Naive B cell (primary cell): ENCODE data around the gene CIDEB. TPM values are rescaled to one million over a fixed set of nuclear protein-coding genes. Genes with fewer than 3 reads are reported as not detected.
A peak's percentile ranks its signal among the peaks of the same experiment; 100 is the strongest.
"Not testable (repeated sequence)": the region's sequence is repeated elsewhere in the genome, so short reads cannot be mapped to it uniquely, and the experiment has no call there.

Experiments used
- ATAC-seq, 2 donors: fragments of 150-1000 bp; cut with Tn5 transposase; 2 replicates each; pipeline ENCODE4 v1.10.0; 2021; ENCODE audit warnings: low read depth in 2 of 2, mild to moderate bottlenecking in 2 of 2, moderate library complexity in 2 of 2
- DNase-seq: peaks from one replicate; pipeline ENCODE4 v3.0.0; 2022
- H3K27ac Mint-ChIP-seq, 6 donors: one replicate each; pipeline ENCODE4 v1.8.0; 2020 to 2022; ENCODE audit warnings: mild to moderate bottlenecking in 6 of 6, mixed read lengths in 6 of 6, moderate library complexity in 5 of 6, inconsistent platforms in 2 of 6
- H3K27me3 Mint-ChIP-seq, 3 donors: one replicate each; pipeline ENCODE4 v1.8.0; 2021 to 2022; ENCODE audit warnings: mixed read lengths in 3 of 3, mild to moderate bottlenecking in 1 of 3
- H3K36me3 Mint-ChIP-seq, 2 donors: one replicate each; pipeline ENCODE4 v1.8.0; 2020 to 2022; ENCODE audit warnings: mixed read lengths in 2 of 2, inconsistent platforms in 1 of 2, mild to moderate bottlenecking in 1 of 2
- H3K4me1 Mint-ChIP-seq, 3 donors: one replicate each; pipeline ENCODE4 v1.8.0; 2020 to 2022; ENCODE audit warnings: mixed read lengths in 3 of 3, inconsistent platforms in 1 of 3, mild to moderate bottlenecking in 1 of 3, moderate library complexity in 1 of 3
- H3K4me3 Mint-ChIP-seq, 8 donors: one replicate each; pipeline ENCODE4 v1.8.0; 2020 to 2022; ENCODE audit warnings: mild to moderate bottlenecking in 8 of 8, mixed read lengths in 8 of 8, moderate library complexity in 8 of 8, inconsistent platforms in 2 of 8
- H3K9me3 Mint-ChIP-seq, 7 donors: one replicate each; pipeline ENCODE4 v1.8.0; 2020 to 2022; ENCODE audit warnings: mixed read lengths in 7 of 7, mild to moderate bottlenecking in 5 of 7, inconsistent platforms in 2 of 7, moderate library complexity in 1 of 7
- polyA plus RNA-seq, 6 donors: library from polyadenylated mRNA; unstranded; fragments of 300-500 nt; fragmentation: Illumina TruSeq; gene quantifications; one replicate each; pipeline ENCODE4 v1.2.3, GENCODE V29; 2021; ENCODE audit warnings: low read depth in 6 of 6

Gene CIDEB
- polyA plus RNA-seq, 6 donors from 2014 or later, result 4.9 to 10.4 (median 8.1) TPM

- Mint-ChIP-seq H3K4me3 (peak overlapping the region in 1 of 8 donors; percentile 33), H3K9me3 (no peaks in the 10 kb centered on the region), H3K4me1 (peaks cover 17 to 39% (median 19%) of the 10 kb centered on the region in 3 donors), H3K27me3 (peaks cover 10 to 24% (median 13%) of the 10 kb centered on the region in 3 donors), H3K27ac (peak overlapping the region in 1 of 6 donors; percentile 15), H3K36me3 (no peaks in the 10 kb centered on the region)
- ATAC-seq (no peak), DNase-seq (no peak)
Observed at GRCh38 chr14:24329073-24329663, 21.4 kb upstream of the CIDEB start.

GRCh38 chr14:24327914-24328313 lies 20.1 kb upstream of the CIDEB start:
- not testable (repeated sequence) for H3K36me3 Mint-ChIP-seq, H3K27ac Mint-ChIP-seq, H3K4me3 Mint-ChIP-seq, DNase-seq, H3K9me3 Mint-ChIP-seq, ATAC-seq
- Mint-ChIP-seq H3K27me3 (peaks cover 6 to 27% (median 16%) of the 10 kb centered on the region in 3 donors), H3K4me1 (peaks cover 16 to 27% (median 16%) of the 10 kb centered on the region in 3 donors)

GRCh38 chr14:24327303-24327702 lies 19.5 kb upstream of the CIDEB start:
- Mint-ChIP-seq H3K36me3 (no peaks in the 10 kb centered on the region), H3K27ac (peak overlapping the region in 4 of 6 donors; percentile 34 to 90 (median 54)), H3K9me3 (no peaks in the 10 kb centered on the region), H3K4me1 (peaks cover 11 to 23% (median 14%) of the 10 kb centered on the region in 3 donors), H3K27me3 (peaks cover 4 to 21% (median 18%) of the 10 kb centered on the region in 3 donors), H3K4me3 (peak overlapping the region in 2 of 8 donors; percentile 16 to 50)
- DNase-seq (no peak), ATAC-seq (no peak)

- H3K36me3 Mint-ChIP-seq, result no peaks in the 10 kb centered on the region
- no peak overlapping the region for H3K4me3 Mint-ChIP-seq
- peaks cover 0 to 21% (median 17%) of the 10 kb centered on the region in 3 donors for H3K27me3 Mint-ChIP-seq
- ATAC-seq, result no peak
- H3K9me3 Mint-ChIP-seq, result no peaks in the 10 kb centered on the region
- no peak overlapping the region for H3K27ac Mint-ChIP-seq
- H3K4me1 Mint-ChIP-seq, result peaks cover 6 to 14% (median 6%) of the 10 kb centered on the region in 3 donors
- no peak for DNase-seq
Observed at GRCh38 chr14:24325963-24326362, 18.2 kb upstream of the CIDEB start.

- no peak for DNase-seq
- no peaks in the 10 kb centered on the region for H3K9me3 Mint-ChIP-seq
- H3K4me1 Mint-ChIP-seq, result peaks cover 6 to 14% (median 6%) of the 10 kb centered on the region in 3 donors
- peak overlapping the region in 1 of 6 donors; percentile 62 for H3K27ac Mint-ChIP-seq
- peak overlapping the region in 1 of 8 donors; percentile 3 for H3K4me3 Mint-ChIP-seq
- H3K36me3 Mint-ChIP-seq, result no peaks in the 10 kb centered on the region
- peaks cover 4 to 21% (median 21%) of the 10 kb centered on the region in 3 donors for H3K27me3 Mint-ChIP-seq
- ATAC-seq, result no peak
Observed at GRCh38 chr14:24325041-24325530, 17.3 kb upstream of the CIDEB start.

GRCh38 chr14:24324024-24324423 lies 16.2 kb upstream of the CIDEB start:
- H3K27ac Mint-ChIP-seq, result no peak overlapping the region
- no peaks in the 10 kb centered on the region for H3K9me3 Mint-ChIP-seq
- no peak for DNase-seq
- H3K4me1 Mint-ChIP-seq, result peaks cover 6 to 14% (median 10%) of the 10 kb centered on the region in 3 donors
- H3K27me3 Mint-ChIP-seq, result peaks cover 4 to 32% (median 31%) of the 10 kb centered on the region in 3 donors
- peaks cover 0 to 6% of the 10 kb centered on the region in 2 donors for H3K36me3 Mint-ChIP-seq
- H3K4me3 Mint-ChIP-seq, result no peak overlapping the region
- ATAC-seq, result no peak

GRCh38 chr14:24323341-24323740 lies 15.6 kb upstream of the CIDEB start:
- no peak overlapping the region for H3K27ac Mint-ChIP-seq
- H3K27me3 Mint-ChIP-seq, result peaks cover 4 to 38% (median 38%) of the 10 kb centered on the region in 3 donors
- H3K36me3 Mint-ChIP-seq, result peaks cover 0 to 7% of the 10 kb centered on the region in 2 donors
- no peak overlapping the region for H3K4me3 Mint-ChIP-seq
- ATAC-seq, result no peak
- peaks cover 6 to 12% (median 10%) of the 10 kb centered on the region in 3 donors for H3K4me1 Mint-ChIP-seq
- no peaks in the 10 kb centered on the region for H3K9me3 Mint-ChIP-seq
- DNase-seq, result no peak

- Mint-ChIP-seq H3K36me3 (peaks cover 0 to 7% of the 10 kb centered on the region in 2 donors), H3K27ac (no peak overlapping the region), H3K4me1 (peaks cover 6 to 9% (median 9%) of the 10 kb centered on the region in 3 donors), H3K27me3 (peaks cover 6 to 40% (median 38%) of the 10 kb centered on the region in 3 donors), H3K9me3 (no peaks in the 10 kb centered on the region), H3K4me3 (peak overlapping the region in 1 of 8 donors; percentile 47)
- ATAC-seq (no peak), DNase-seq (no peak)
Observed at GRCh38 chr14:24322672-24323071, 14.9 kb upstream of the CIDEB start.

- Mint-ChIP-seq H3K36me3 (peaks cover 4 to 7% of the 10 kb centered on the region in 2 donors), H3K4me3 (no peak overlapping the region), H3K4me1 (peaks cover 0 to 4% (median 0%) of the 10 kb centered on the region in 3 donors), H3K9me3 (no peaks in the 10 kb centered on the region), H3K27ac (no peak overlapping the region), H3K27me3 (peaks cover 9 to 40% (median 34%) of the 10 kb centered on the region in 3 donors)
- DNase-seq (no peak), ATAC-seq (no peak)
Observed at GRCh38 chr14:24321212-24321975, 13.6 kb upstream of the CIDEB start.

- Mint-ChIP-seq H3K27ac (no peak overlapping the region), H3K27me3 (peaks cover 9 to 28% (median 26%) of the 10 kb centered on the region in 3 donors), H3K9me3 (no peaks in the 10 kb centered on the region), H3K4me3 (no peak overlapping the region), H3K36me3 (peaks cover 4 to 7% of the 10 kb centered on the region in 2 donors), H3K4me1 (peaks cover 23 to 25% (median 24%) of the 10 kb centered on the region in 3 donors)
- DNase-seq, result no peak
- no peak for ATAC-seq
Observed at GRCh38 chr14:24317141-24317928, 9.6 kb upstream of the CIDEB start.

- H3K4me3 Mint-ChIP-seq, result no peak overlapping the region
- no peak overlapping the region for H3K27ac Mint-ChIP-seq
- DNase-seq, result no peak
- peaks cover 4 to 7% of the 10 kb centered on the region in 2 donors for H3K36me3 Mint-ChIP-seq
- H3K4me1 Mint-ChIP-seq, result peaks cover 31 to 32% (median 31%) of the 10 kb centered on the region in 3 donors
- H3K27me3 Mint-ChIP-seq, result peaks cover 9 to 24% (median 23%) of the 10 kb centered on the region in 3 donors
- no peaks in the 10 kb centered on the region for H3K9me3 Mint-ChIP-seq
- ATAC-seq, result no peak
Observed at GRCh38 chr14:24316597-24316950, 8.8 kb upstream of the CIDEB start.

- H3K27me3 Mint-ChIP-seq, result peaks cover 9 to 23% (median 22%) of the 10 kb centered on the region in 3 donors
- H3K4me3 Mint-ChIP-seq, result no peak overlapping the region
- no peak overlapping the region for H3K27ac Mint-ChIP-seq
- ATAC-seq (no peak), DNase-seq (no peak)
- H3K4me1 Mint-ChIP-seq, result peaks cover 31 to 35% (median 35%) of the 10 kb centered on the region in 3 donors
- peaks cover 4 to 7% of the 10 kb centered on the region in 2 donors for H3K36me3 Mint-ChIP-seq
- H3K9me3 Mint-ChIP-seq, result no peaks in the 10 kb centered on the region
Observed at GRCh38 chr14:24315807-24316596, 8.2 kb upstream of the CIDEB start.
